Measurements from ENCODE around the gene AHSG. TPM values are rescaled to one million over a fixed set of nuclear protein-coding genes. Genes with fewer than 3 reads are reported as not detected.

AHSG gene
- total RNA-seq, 1 experiment from 2014 or later = 0.24 TPM

- Mint-ChIP-seq H3K27ac (ENCODE audit: unreplicated experiment) (peak overlapping the region; percentile 84), H3K9me3 (ENCODE audit: low read depth, unreplicated experiment) (no peaks in the 10 kb centered on the region), H3K27me3 (ENCODE audit: unreplicated experiment) (no peaks in the 10 kb centered on the region), H3K4me1 (ENCODE audit: low read depth, unreplicated experiment) (peaks cover 62% of the 10 kb centered on the region), H3K4me3 (ENCODE audit: low read depth, unreplicated experiment) (no peak overlapping the region), H3K36me3 (ENCODE audit: insufficient read depth, unreplicated experiment) (peaks cover 7% of the 10 kb centered on the region)
- TF ChIP-seq CTCF (IDR thresholded peaks at IDR 0.05; ENCODE audit: unreplicated experiment) = no peak
- BruUV-seq (replicated peaks) = no TSS peak
- CTCF ChIA-PET = interaction anchor here (0.6 to 4.3 kb wide), 5 partner anchors 8 to 147 kb away, joined by 3 to 14 read pairs (median 5); no protein-coding TSS in a partner anchor
- DNase-seq = peak; percentile 15
- intact Hi-C loops (cut with micrococcal nuclease; ENCODE audit: unreplicated experiment) = no loop called here
Measured at GRCh38 chr3:186598794-186599141, 14.1 kb upstream of the AHSG start.

GRCh38 chr3:186599142-186599784 lies 13.6 kb upstream of the AHSG start:
- no peak for TF ChIP-seq CTCF (IDR thresholded peaks at IDR 0.05; ENCODE audit: unreplicated experiment)
- Mint-ChIP-seq H3K36me3 (ENCODE audit: insufficient read depth, unreplicated experiment) (peaks cover 7% of the 10 kb centered on the region), H3K27ac (ENCODE audit: unreplicated experiment) (peak overlapping the region; percentile 84), H3K4me1 (ENCODE audit: low read depth, unreplicated experiment) (peaks cover 58% of the 10 kb centered on the region), H3K4me3 (ENCODE audit: low read depth, unreplicated experiment) (no peak overlapping the region), H3K9me3 (ENCODE audit: low read depth, unreplicated experiment) (no peaks in the 10 kb centered on the region), H3K27me3 (ENCODE audit: unreplicated experiment) (no peaks in the 10 kb centered on the region)
- intact Hi-C loops (cut with micrococcal nuclease; ENCODE audit: unreplicated experiment) = no loop called here
- peak; percentile 35 for DNase-seq
- CTCF ChIA-PET = interaction anchor here (0.8 to 4.3 kb wide), 5 partner anchors 9 to 29 kb away, joined by 3 to 14 read pairs (median 5); partner anchors contain the start of gene DNAJB11
- BruUV-seq (replicated peaks) = no TSS peak

- H3K27me3 Mint-ChIP-seq (ENCODE audit: unreplicated experiment) = no peaks in the 10 kb centered on the region
- CTCF ChIA-PET = interaction anchor here (1.1 to 4.3 kb wide), 3 partner anchors 9 to 29 kb away, joined by 3 to 14 read pairs (median 8); partner anchors contain the start of gene DNAJB11
- no peaks in the 10 kb centered on the region for H3K9me3 Mint-ChIP-seq (ENCODE audit: low read depth, unreplicated experiment)
- H3K36me3 Mint-ChIP-seq (ENCODE audit: insufficient read depth, unreplicated experiment) = peaks cover 7% of the 10 kb centered on the region
- H3K27ac Mint-ChIP-seq (ENCODE audit: unreplicated experiment) = peak overlapping the region; percentile 84
- H3K4me1 Mint-ChIP-seq (ENCODE audit: low read depth, unreplicated experiment) = peaks cover 58% of the 10 kb centered on the region
- TF ChIP-seq CTCF (IDR thresholded peaks at IDR 0.05; ENCODE audit: unreplicated experiment) = no peak
- intact Hi-C loops (cut with micrococcal nuclease; ENCODE audit: unreplicated experiment) = no loop called here
- BruUV-seq (replicated peaks) = no TSS peak
- H3K4me3 Mint-ChIP-seq (ENCODE audit: low read depth, unreplicated experiment) = no peak overlapping the region
- DNase-seq = no peak
Measured at GRCh38 chr3:186599785-186600166, 13.1 kb upstream of the AHSG start.

- Mint-ChIP-seq H3K9me3 (ENCODE audit: low read depth, unreplicated experiment) (no peaks in the 10 kb centered on the region), H3K27me3 (ENCODE audit: unreplicated experiment) (no peaks in the 10 kb centered on the region), H3K4me1 (ENCODE audit: low read depth, unreplicated experiment) (peaks cover 67% of the 10 kb centered on the region), H3K27ac (ENCODE audit: unreplicated experiment) (no peak overlapping the region), H3K36me3 (ENCODE audit: insufficient read depth, unreplicated experiment) (peaks cover 7% of the 10 kb centered on the region), H3K4me3 (ENCODE audit: low read depth, unreplicated experiment) (no peak overlapping the region)
- CTCF ChIA-PET = interaction anchor here (4.3 kb wide), 1 partner anchor 10 kb away, joined by 14 read pairs; no protein-coding TSS in a partner anchor
- no TSS peak for BruUV-seq (replicated peaks)
- no peak for DNase-seq
- intact Hi-C loops (cut with micrococcal nuclease; ENCODE audit: unreplicated experiment) = no loop called here
- TF ChIP-seq CTCF (IDR thresholded peaks at IDR 0.05; ENCODE audit: unreplicated experiment) = no peak
Measured at GRCh38 chr3:186600896-186601295, 12.0 kb upstream of the AHSG start.

Measured in Calu3 (cell line).